RWPE2 (cell line): ENCODE data around the gene MYO18A.

Experiments
- ATAC-seq: fragments of 200-7000 bp; cut with Tn5 transposase; 3 replicates; pipeline ENCODE4 v1.9.1; 2021; ENCODE audit warnings: low read depth
- DNase-seq: peaks from one replicate; pipeline ENCODE4 v3.0.0-alpha.2; 2020; ENCODE audit warnings: low spot score
- H3K27ac ChIP-seq: fragments of 450-650 bp; 2 replicates; pipeline ENCODE4 v1.5.1; 2017; ENCODE audit warnings: mild to moderate bottlenecking; ENCODE audit not compliant: poor library complexity, severe bottlenecking
- H3K27me3 ChIP-seq: fragments of 250-450 bp; sonication (Bioruptor Pico); 2 replicates; pipeline ENCODE4 v1.5.1; 2021; ENCODE audit warnings: mild to moderate bottlenecking, moderate library complexity; ENCODE audit not compliant: insufficient read depth, poor library complexity, severe bottlenecking
- H3K36me3 ChIP-seq: fragments of 250-450 bp; sonication (Bioruptor Pico); 2 replicates; pipeline ENCODE4 v1.5.1; 2020; ENCODE audit warnings: low read depth, mild to moderate bottlenecking, moderate library complexity
- H3K4me1 ChIP-seq: fragments of 250-450 bp; sonication (Bioruptor Pico); 2 replicates; pipeline ENCODE4 v1.5.1; 2021; ENCODE audit warnings: mild to moderate bottlenecking, moderate library complexity; ENCODE audit not compliant: insufficient read depth, poor library complexity, severe bottlenecking
- H3K4me3 ChIP-seq: fragments of 250-450 bp; sonication (Bioruptor Pico); 2 replicates; pipeline ENCODE4 v1.5.1; 2021; ENCODE audit warnings: mild to moderate bottlenecking, moderate library complexity; ENCODE audit not compliant: severe bottlenecking
- H3K9me3 ChIP-seq: fragments of 250-450 bp; sonication (Bioruptor Pico); 2 replicates; pipeline ENCODE4 v1.5.1; 2021; ENCODE audit warnings: mild to moderate bottlenecking, moderate library complexity; ENCODE audit not compliant: severe bottlenecking
- TF ChIP-seq, protein P1 (sequence below): fragments of 450-650 bp; IDR thresholded peaks from one replicate; pipeline ENCODE4 v1.5.1; 2017; ENCODE audit warnings: mild to moderate bottlenecking, moderate library complexity; ENCODE audit not compliant: poor library complexity, severe bottlenecking

Gene MYO18A

GRCh38 chr17:29155227-29155965, 24.8 kb downstream of the MYO18A start:
- H3K9me3 ChIP-seq: no peaks in the 10 kb centered on the region
- no peak overlapping the region for H3K4me3 ChIP-seq
- peak overlapping the region; percentile 91 for H3K27ac ChIP-seq
- H3K4me1 ChIP-seq: peaks cover 65% of the 10 kb centered on the region
- ATAC-seq (peak; percentile 84), DNase-seq (peak; percentile 88)
- no peaks in the 10 kb centered on the region for H3K36me3 ChIP-seq
- H3K27me3 ChIP-seq: no peaks in the 10 kb centered on the region
- TF ChIP-seq, protein P1, sequence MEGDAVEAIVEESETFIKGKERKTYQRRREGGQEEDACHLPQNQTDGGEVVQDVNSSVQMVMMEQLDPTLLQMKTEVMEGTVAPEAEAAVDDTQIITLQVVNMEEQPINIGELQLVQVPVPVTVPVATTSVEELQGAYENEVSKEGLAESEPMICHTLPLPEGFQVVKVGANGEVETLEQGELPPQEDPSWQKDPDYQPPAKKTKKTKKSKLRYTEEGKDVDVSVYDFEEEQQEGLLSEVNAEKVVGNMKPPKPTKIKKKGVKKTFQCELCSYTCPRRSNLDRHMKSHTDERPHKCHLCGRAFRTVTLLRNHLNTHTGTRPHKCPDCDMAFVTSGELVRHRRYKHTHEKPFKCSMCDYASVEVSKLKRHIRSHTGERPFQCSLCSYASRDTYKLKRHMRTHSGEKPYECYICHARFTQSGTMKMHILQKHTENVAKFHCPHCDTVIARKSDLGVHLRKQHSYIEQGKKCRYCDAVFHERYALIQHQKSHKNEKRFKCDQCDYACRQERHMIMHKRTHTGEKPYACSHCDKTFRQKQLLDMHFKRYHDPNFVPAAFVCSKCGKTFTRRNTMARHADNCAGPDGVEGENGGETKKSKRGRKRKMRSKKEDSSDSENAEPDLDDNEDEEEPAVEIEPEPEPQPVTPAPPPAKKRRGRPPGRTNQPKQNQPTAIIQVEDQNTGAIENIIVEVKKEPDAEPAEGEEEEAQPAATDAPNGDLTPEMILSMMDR: no peak

DNA sequence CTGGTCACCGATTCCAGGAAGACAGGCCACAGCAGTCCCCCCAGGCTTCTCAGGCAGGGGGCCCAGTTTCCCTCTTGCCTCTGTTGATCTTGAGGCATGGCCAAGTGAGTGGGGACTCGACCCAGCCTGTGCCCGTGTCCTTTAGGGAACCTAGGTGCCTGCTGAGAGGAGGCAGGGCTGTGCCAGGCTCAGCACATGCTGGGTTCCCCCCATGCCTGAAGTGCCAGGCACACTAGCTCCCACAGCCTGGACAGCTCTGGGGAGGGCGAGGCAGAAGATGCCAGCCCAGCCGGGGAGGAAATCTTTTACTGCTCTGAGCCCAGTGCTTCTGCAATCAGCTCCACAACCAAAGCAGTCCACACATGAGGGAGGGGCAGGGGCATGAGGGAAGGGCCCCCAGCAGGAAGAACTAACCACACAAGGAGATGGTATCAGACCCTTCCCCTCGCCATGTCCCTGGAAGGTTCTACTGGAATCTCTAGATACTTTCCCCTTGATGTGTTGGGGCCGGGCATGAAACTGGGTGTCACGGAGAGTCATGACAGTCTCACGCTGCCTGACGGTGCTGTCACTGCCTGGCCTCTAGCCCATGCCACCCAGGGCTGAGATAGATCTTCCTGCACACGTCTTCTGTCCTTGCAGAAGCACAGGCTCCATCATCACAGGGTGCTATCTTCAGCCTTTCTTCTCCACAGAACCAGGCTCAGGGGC, 25.5 kb downstream of the MYO18A start:
- Histone ChIP-seq H3K4me1 (peaks cover 72% of the 10 kb centered on the region), H3K27ac (peak overlapping the region; percentile 91), H3K36me3 (no peaks in the 10 kb centered on the region), H3K9me3 (no peaks in the 10 kb centered on the region), H3K4me3 (no peak overlapping the region), H3K27me3 (no peaks in the 10 kb centered on the region)
- TF ChIP-seq, protein P1: no peak
- no peak for DNase-seq
- ATAC-seq: no peak; the same call in 1 of the 3 replicates

DNA sequence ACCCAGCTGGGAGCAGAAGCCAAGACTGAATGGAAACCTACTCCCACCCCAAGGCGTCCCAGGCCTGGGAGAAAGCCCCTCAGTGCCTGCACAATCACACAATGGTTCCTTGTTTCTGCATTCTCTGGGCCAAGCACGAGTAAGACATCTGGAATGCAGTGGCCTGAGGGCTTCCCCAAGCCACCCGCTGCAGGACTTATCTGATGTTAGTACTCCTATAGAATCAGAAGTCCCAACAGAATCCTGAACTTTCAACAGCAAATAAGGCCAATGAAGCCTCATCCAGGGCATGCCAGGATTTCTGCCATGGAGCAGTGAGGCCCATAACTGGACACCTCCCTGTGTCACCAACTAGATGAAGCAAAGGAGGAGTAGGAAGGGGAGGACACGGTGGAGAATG, 28.6 kb downstream of the MYO18A start:
- no peak for DNase-seq
- no peaks in the 10 kb centered on the region for H3K9me3 ChIP-seq
- peaks cover 54% of the 10 kb centered on the region for H3K4me1 ChIP-seq
- no peaks in the 10 kb centered on the region for H3K36me3 ChIP-seq
- no peak overlapping the region for H3K4me3 ChIP-seq
- no peaks in the 10 kb centered on the region for H3K27me3 ChIP-seq
- peak overlapping the region; percentile 91 for H3K27ac ChIP-seq
- TF ChIP-seq, protein P1: no peak
- ATAC-seq: peak; percentile 17; the same call in 1 of the 3 replicates

- H3K9me3 ChIP-seq: no peaks in the 10 kb centered on the region
- ATAC-seq: peak; percentile 35; the same call in 2 of the 3 replicates
- TF ChIP-seq, protein P1: no peak
- peaks cover 43% of the 10 kb centered on the region for H3K4me1 ChIP-seq
- no peaks in the 10 kb centered on the region for H3K27me3 ChIP-seq
- H3K27ac ChIP-seq: peak overlapping the region; percentile 91
- no peaks in the 10 kb centered on the region for H3K36me3 ChIP-seq
- no peak for DNase-seq
- no peak overlapping the region for H3K4me3 ChIP-seq
Observed at GRCh38 chr17:29150161-29150560, 30.0 kb downstream of the MYO18A start.
